NCI-H1105 (cell line): ENCODE measurements around the gene CARD8.
"Not testable (repeated sequence)": the region's sequence is repeated elsewhere in the genome, so short reads cannot be mapped to it uniquely, and the experiment has no call there.

Experiments
- DNase-seq: peaks from one replicate; lab custom pipeline; 2025; lab: John Stamatoyannopoulos, UW

The CARD8 gene

GRCh38 chr19:48255376-48256303 lies at the start of gene CARD8:
Gene CARD8 (minus strand): TSS chr19:48255912. CDS start chr19:48241020, 14,892 bp downstream.
- peak; percentile 83 for DNase-seq

DNA sequence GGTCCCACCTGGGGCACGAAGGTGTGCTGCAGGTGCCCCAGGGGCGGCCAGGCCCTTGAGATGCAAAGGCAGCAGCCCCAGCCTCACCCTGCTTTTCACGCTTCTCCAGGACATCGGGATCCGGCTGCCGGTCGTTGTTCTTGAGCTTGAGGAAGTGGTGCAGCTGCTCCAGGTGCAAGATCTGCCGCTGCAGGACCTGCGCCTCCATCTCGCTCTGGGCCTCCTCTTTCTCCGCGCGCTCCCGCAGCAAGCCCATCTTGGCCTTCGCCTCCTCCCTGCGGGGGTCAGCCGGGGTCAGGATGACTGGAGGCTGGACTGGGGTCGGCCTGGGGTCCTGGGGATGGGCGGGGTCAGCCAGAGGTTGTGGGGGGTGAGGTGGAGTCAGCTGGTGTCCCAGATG lies 48.2 kb upstream of the CARD8 start:
- DNase-seq: no peak

DNA sequence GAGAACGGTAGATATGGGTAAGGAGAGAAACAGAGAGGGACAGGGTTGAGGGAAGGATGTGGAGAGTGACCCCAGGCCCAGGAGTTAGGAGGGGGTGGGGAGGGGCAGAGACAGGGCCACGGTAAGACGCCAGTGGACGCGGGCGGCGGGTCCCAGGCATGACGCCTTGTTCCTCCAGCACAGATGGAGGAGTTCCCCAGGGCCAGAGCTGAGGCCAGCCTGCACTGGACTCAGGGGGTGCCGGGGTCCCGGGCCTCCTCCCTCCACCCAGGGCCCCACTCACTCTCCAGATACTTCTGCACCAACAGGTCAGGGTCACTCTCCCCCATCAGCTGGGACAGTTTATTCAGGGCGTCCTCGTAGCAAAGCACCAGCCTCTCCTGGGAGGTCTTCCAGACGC lies 47.7 kb upstream of the CARD8 start:
- no peak for DNase-seq

- no peak for DNase-seq
These were observed 46.9 kb upstream of the CARD8 start for GRCh38 chr19:48302600-48302959.

DNA sequence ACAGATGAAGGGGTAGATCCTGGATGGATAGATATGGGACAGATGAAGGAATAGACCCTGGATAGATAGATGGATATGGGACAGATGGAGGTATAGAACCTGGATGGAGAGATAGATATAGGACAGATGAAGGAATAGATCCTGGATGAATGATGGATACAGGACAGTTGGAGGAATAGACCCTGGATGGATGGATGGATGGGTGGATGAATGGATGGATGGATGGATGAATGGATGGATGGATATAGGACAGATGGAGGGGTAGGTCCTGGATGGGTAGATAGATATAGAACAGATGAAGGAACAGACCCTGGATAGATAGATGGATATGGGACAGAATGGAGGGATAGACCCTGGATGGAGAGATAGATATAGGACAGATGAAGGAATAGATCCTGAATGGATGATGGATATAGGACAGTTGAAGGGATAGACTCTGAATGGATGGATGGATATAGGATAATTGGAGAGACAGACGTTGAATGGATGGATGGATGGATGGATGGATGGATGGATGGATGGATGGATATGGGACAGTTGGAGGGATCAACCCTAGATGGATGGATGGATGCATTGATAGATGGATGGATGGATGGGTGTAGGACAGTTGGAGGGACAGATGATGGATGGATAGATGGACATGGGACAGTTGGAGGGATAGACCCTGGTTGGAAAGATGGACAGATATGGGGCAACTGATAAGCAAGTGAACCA lies 46.3 kb upstream of the CARD8 start:
- DNase-seq: no peak

- no peak for DNase-seq
These were observed 42.3 kb upstream of the CARD8 start for GRCh38 chr19:48297975-48298374.

DNA sequence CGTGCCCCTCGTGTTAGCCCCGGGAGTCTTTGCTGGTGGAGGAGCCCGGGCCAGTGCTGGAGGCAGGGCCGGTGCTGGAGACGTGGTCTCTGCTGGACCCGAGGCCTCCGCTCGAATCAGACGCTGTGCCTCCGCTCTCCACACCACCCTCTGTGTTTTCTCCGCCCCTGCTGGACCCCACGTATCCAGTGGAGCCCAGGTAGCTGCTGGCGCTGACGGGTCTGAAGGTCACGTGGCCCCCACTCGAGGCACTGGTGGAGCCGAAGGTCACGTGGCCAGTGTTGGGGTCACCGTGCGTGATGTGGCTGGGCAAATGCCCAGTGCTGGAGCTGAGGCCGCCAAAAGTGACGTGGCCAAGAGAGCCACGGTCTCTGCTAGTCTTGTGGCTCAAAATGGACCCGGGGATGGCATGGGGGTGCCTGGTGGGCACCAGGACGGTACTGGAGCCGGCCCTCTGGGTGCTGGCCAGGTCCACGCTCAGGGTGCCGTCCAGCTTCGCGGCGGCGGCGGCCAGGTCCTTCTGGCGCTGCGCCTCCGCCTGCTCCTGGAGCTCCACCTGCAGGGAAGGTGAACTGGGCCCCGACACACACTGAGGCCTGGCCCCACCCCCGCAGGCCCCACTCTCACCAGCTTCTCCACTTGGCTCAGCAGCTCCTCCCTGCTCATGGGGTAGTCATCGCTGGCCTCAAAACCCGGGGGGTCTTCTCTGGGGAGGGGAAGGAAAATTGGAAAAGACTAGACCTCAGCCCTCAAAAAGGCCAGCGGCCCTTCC lies 41.4 kb upstream of the CARD8 start:
- DNase-seq: no peak

GRCh38 chr19:48295458-48295857 lies 39.7 kb upstream of the CARD8 start:
- DNase-seq: no peak

- DNase-seq: no peak
These were observed 37.1 kb upstream of the CARD8 start for GRCh38 chr19:48292798-48293197.

DNA sequence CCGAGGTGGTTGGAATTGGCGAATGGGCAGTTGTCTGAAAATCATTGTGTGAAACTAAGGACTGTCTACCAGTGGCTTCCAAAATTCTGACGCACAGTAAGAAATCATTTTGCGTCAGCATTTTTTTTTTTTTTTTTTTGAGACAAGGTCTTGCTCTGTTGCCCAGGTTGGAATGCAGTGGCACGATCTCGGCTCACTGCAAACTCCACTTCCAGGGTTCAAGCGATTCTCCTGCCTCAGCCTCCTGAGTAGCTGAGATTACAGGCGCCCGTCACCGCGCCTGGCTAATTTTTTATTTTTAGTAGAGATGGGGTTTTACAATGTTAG lies 35.7 kb upstream of the CARD8 start:
- DNase-seq: not testable (repeated sequence)

DNA sequence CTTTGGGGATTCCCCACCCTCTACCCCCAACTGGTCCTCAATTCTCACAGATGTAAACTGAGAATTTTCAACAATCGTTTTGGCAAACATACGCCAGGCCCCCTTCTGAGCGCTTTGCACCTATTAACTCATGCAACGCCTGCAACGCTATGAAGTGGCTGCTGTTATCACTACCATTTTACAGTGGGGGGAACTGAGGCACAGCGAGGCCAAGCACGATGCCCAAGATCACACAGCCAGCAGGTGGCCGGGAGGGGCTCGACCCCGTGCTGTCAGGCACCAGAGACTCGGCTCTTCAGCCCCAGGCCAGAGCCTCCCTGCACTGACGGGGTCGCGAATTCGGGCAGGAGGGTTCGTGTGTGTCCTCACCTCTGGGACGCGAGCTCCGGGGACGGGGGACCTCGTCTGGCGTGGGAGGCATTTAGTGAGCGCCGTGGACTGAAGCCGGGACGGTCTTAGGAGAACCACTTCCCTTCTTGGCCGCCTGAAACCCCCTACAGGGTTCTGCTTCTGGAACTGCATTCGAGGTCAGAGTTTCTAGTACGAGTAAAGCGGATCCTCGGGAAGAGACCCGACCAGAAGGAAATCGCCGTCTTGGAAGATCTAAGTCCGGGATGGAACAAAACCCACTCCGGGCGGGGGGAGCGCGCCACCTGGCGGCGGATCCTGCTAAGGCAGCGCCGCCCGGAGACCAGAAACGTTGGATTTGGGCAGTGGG lies 35.2 kb upstream of the CARD8 start:
- DNase-seq: peak; percentile 38

DNA sequence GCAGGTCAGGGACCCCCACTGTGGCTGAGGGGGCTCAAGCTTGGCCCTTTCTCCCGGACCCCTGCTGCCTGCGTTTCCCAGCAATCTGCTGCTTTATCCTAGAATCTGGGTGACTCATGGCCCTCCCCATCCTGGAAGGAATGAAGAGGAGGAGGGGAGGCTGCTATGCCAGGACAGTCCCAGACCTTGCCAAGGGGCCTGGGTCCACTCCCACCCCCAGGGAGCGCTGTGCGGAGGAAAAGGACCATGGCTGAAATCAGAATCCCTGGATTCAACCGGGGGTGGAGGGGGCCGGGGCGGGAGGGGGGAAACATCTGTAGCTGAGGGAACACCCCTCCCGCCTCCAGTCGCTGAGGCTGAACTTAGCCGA lies 34.7 kb upstream of the CARD8 start:
- no peak for DNase-seq

GRCh38 chr19:48287748-48288147 lies 32.0 kb upstream of the CARD8 start:
- DNase-seq: no peak

DNA sequence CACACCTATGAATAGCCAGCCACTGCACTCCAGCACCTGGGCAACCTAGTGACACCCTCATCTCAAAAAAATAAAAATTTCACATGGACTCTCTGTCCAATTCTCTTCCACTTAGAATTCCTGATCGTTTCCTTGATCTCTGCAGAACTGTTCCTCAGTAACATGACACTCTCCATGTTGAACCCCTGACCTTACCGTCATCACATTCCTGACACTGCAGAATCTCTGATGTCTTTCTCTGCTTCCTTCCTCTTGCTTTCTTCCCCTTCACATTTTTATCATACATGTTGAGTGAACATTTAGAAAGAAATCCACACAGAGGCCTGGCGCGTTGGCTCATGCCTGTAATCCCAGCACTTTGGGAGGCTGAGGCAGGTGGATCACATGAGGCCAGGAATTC lies 29.2 kb upstream of the CARD8 start:
- no peak for DNase-seq

DNA sequence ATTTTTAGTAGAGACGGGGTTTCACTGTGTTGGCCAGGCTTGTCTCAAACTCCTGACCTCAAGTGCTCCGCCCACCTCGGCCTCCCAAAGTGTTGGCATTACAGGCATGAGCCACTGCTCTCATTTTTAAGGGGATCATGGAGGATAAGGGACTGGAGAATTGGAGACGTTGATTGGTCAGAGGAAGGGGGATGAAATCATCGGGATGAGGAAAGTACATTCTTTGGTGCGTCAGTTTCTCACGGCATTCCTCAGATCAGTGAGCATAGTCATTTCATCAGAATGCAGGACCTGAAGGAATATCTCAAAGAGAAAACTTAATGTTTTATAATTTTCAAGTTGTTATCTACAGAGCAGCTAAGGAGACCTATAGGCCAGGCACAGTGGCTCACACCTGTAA lies 28.2 kb upstream of the CARD8 start:
- no peak for DNase-seq

DNA sequence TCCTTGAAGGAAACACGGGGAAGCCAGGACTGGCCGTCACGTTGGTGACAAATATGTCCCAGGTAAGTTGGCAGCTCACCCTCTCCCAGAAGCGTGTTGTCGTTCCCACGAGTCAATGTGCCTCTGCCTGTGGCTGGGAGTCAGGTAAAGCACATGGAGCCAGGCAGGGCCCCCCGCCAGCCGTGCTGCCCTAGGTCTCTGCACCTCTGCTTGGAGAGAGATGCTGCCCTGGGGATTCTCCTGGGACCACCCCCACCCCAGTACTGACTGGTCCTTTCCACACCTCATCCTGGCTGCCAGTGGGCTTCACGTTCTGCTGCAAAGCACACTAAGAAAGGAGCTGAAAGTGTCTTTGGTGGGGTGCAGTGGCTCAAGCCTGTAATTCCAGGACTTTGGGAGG lies 24.0 kb upstream of the CARD8 start:
- DNase-seq: no peak

DNA sequence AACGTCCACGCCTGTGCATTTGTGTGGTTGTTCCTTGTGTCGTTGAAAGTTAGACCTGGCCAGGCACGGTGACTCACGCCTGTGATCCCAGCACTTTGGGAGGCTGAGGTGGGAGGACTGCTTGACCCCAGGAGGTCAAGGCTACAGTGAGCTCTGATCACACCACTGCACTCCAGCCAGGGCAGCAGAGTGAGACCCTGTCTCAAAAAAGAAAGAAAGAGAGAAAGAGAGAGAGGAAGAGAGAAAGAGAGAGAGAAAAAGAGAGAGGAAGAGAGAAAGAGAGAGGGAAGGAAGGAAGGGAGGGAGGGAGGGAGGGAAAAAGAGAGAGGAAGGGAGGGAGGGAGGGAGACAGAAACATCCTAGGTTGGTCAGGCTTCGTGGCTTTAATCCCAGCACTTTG lies 19.2 kb upstream of the CARD8 start:
- no peak for DNase-seq

GRCh38 chr19:48274173-48274572 lies 18.5 kb upstream of the CARD8 start:
- no peak for DNase-seq

DNA sequence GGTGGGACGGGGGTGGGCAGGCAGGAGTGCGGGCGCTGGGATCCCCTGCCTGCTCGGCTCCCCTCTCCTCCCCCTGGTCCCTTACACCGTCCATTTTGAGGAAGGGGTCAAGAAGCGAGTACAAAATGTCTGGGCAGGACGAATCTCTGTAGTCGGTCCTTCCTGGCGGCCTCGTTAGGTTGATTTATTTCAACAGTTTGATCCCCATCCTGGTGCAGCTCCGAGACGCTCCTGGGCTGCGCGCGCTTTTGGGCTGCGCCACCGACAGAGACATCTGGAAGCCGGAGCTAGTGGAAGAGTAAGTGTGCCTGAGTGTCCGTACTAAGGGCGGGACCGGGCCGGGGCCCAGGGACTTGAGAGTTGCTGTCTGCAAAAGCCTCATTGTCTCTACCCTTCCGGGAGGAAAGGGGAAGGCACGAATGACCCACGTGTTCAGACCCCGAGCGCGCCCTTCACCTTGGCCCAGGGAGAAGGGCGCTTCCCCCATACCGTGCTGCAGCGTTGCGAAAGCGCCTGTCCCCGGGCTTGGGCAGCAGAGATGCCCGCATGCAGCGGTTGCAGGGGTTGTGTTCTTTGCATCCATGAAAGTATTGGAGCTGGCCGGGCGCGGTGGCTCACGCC lies 15.9 kb upstream of the CARD8 start:
- DNase-seq: no peak

- not testable (repeated sequence) for DNase-seq
These were observed 13.9 kb upstream of the CARD8 start for GRCh38 chr19:48269617-48270026.

GRCh38 chr19:48265326-48265725 lies 9.6 kb upstream of the CARD8 start:
- not testable (repeated sequence) for DNase-seq

DNA sequence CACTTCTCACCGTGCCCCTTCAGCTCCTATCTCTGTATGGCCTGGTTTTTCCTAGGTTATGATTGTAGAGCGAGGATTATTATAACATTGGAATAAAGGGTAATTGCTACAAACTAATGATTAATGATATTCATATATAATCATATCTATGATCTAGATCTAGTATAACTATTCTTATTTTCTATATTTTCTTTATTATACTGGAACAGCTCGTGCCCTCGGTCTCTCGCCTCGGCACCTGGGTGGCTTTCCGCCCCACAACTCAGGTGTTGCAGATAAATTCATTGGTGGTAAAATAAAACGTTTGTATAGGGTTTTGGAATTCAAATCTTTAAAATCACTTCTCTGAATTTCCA lies 4.6 kb upstream of the CARD8 start:
- DNase-seq: not testable (repeated sequence)
